GM12801 (cell line): Measurements from ENCODE around the gene XPC.

ENCODE experiments used
- CTCF ChIP-seq: IDR thresholded peaks from one replicate; pipeline ENCODE4 v1.5.1; 2011; ENCODE audit warnings: control low read depth; ENCODE audit not compliant: insufficient read length; ENCODE audit errors: extremely low read depth

XPC gene

GRCh38 chr3:14194865-14195264, 16.5 kb upstream of the XPC start:
- TF ChIP-seq CTCF: no peak

- TF ChIP-seq CTCF: no peak
These were observed 9.8 kb upstream of the XPC start for GRCh38 chr3:14188041-14188754.

GRCh38 chr3:14186854-14187458, 8.6 kb upstream of the XPC start:
- TF ChIP-seq CTCF: no peak

- TF ChIP-seq CTCF: no peak
These were observed 4.7 kb upstream of the XPC start for GRCh38 chr3:14183015-14183577.

DNA sequence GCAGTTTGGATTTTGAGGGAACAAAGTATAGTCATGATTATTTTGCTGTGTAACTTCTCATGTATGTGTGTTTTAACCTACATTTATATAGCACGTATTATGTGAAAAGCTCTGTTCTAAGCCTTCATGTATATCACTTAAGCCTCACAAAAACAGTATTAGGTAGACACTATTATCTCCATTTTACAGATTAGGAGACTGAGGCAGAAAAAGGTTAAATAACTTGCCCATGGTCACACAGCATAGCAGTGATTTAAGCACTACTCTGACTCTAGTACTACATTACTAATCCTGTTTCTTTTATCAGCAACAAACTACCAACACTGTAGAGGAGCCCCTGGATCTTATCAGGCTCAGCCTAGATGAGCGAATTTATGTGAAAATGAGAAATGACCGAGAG, 2.9 kb upstream of the XPC start:
- no peak for TF ChIP-seq CTCF

DNA sequence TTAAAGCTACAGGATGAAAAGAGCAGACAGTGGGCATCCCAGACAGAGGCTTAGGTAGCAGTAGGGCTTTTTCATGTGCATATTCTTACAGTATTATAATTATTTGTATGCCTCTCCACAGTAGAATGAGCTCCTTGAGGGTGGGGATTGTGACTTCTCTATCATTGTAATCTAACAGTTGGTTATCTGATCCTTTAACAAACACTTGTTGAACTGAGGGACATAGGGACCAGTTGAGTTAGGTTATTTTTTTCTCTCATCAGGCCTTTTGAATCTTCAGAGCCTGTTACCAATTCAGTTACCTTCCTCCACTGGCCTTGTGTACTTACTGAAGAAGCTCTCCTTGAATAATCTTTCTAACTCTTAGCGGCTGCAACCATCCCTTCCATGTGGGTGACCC, 1.4 kb upstream of the XPC start:
- TF ChIP-seq CTCF: no peak

DNA sequence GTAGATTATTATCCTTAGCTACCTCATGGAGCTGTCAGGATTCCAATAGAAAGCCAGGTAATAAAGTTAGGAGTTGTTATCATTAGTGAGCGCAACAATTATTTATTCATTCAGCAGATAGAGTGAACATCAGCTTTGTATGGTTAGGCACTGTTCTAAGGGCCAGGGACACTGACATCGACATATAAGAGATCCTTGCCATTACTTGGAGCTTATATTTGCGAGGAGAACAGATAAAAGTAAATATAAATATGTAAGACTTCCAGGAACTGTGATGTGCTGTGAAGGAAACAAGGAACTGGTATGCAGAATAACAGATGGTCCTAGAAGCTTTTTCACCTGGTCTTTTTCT, 689 bp upstream of the XPC start:
- no peak for TF ChIP-seq CTCF
